ENCODE results near the gene PKP1.

The PKP1 gene

GRCh38 chr1:201348211-201348566, 64.9 kb downstream of the PKP1 start:
- DNase-seq (ENCODE audit: low read depth in 1 of 2, low spot score in 1 of 2): peak; percentile 85 to 86
- TF ChIP-seq JUND (IDR thresholded peaks at IDR 0.05; ENCODE audit: low read depth): no peak
- in situ Hi-C loops (cut with HindIII; ENCODE audit: low pct_unique_long_range_greater_than_20kb, low sequenced_read_pairs): no loop called here

GRCh38 chr1:201349092-201349491, 65.8 kb downstream of the PKP1 start:
- TF ChIP-seq JUND (IDR thresholded peaks at IDR 0.05; ENCODE audit: low read depth): no peak
- in situ Hi-C loops (cut with HindIII; ENCODE audit: low pct_unique_long_range_greater_than_20kb, low sequenced_read_pairs): no loop called here
- DNase-seq (ENCODE audit: low read depth in 1 of 2, low spot score in 1 of 2): no peak

GRCh38 chr1:201350361-201350725, 67.0 kb downstream of the PKP1 start:
- TF ChIP-seq JUND (IDR thresholded peaks at IDR 0.05; ENCODE audit: low read depth): no peak
- DNase-seq (ENCODE audit: low read depth in 1 of 2, low spot score in 1 of 2): no peak
- in situ Hi-C loops (cut with HindIII; ENCODE audit: low pct_unique_long_range_greater_than_20kb, low sequenced_read_pairs): no loop called here

GRCh38 chr1:201350884-201351283, 67.6 kb downstream of the PKP1 start:
- no peak for TF ChIP-seq JUND (IDR thresholded peaks at IDR 0.05; ENCODE audit: low read depth)
- in situ Hi-C loops (cut with HindIII; ENCODE audit: low pct_unique_long_range_greater_than_20kb, low sequenced_read_pairs): no loop called here
- DNase-seq (ENCODE audit: low read depth in 1 of 2, low spot score in 1 of 2): no peak

- in situ Hi-C loops (cut with HindIII; ENCODE audit: low pct_unique_long_range_greater_than_20kb, low sequenced_read_pairs): no loop called here
These were observed 68.3 kb downstream of the PKP1 start for GRCh38 chr1:201351617-201352016.

GRCh38 chr1:201353186-201353940, 70.1 kb downstream of the PKP1 start:
- peak; percentile 52 to 75 for DNase-seq (ENCODE audit: low read depth in 1 of 2, low spot score in 1 of 2)
- no peak for TF ChIP-seq JUND (IDR thresholded peaks at IDR 0.05; ENCODE audit: low read depth)
- in situ Hi-C loops (cut with HindIII; ENCODE audit: low pct_unique_long_range_greater_than_20kb, low sequenced_read_pairs): no loop called here

More at GRCh38 chr1:201351617-201352016, 68.3 kb downstream of the PKP1 start:
- DNase-seq (ENCODE audit: low read depth in 1 of 2, low spot score in 1 of 2): no peak
- TF ChIP-seq JUND (IDR thresholded peaks at IDR 0.05; ENCODE audit: low read depth): no peak

- TF ChIP-seq JUND (IDR thresholded peaks at IDR 0.05; ENCODE audit: low read depth): no peak
- no peak for DNase-seq (ENCODE audit: low read depth in 1 of 2, low spot score in 1 of 2)
- in situ Hi-C loops (cut with HindIII; ENCODE audit: low pct_unique_long_range_greater_than_20kb, low sequenced_read_pairs): no loop called here
These were observed 71.0 kb downstream of the PKP1 start for GRCh38 chr1:201354151-201354900.

GRCh38 chr1:201354901-201355295, 71.6 kb downstream of the PKP1 start:
- no peak for TF ChIP-seq JUND (IDR thresholded peaks at IDR 0.05; ENCODE audit: low read depth)
- DNase-seq (ENCODE audit: low read depth in 1 of 2, low spot score in 1 of 2): no peak
- in situ Hi-C loops (cut with HindIII; ENCODE audit: low pct_unique_long_range_greater_than_20kb, low sequenced_read_pairs): no loop called here

GRCh38 chr1:201355471-201355870, 72.2 kb downstream of the PKP1 start:
- in situ Hi-C loops (cut with HindIII; ENCODE audit: low pct_unique_long_range_greater_than_20kb, low sequenced_read_pairs): no loop called here
- TF ChIP-seq JUND (IDR thresholded peaks at IDR 0.05; ENCODE audit: low read depth): no peak
- no peak for DNase-seq (ENCODE audit: low read depth in 1 of 2, low spot score in 1 of 2)

- in situ Hi-C loops (cut with HindIII; ENCODE audit: low pct_unique_long_range_greater_than_20kb, low sequenced_read_pairs): no loop called here
- no peak for DNase-seq (ENCODE audit: low read depth in 1 of 2, low spot score in 1 of 2)
- no peak for TF ChIP-seq JUND (IDR thresholded peaks at IDR 0.05; ENCODE audit: low read depth)
These were observed 72.9 kb downstream of the PKP1 start for GRCh38 chr1:201356236-201356635.

- in situ Hi-C loops (cut with HindIII; ENCODE audit: low pct_unique_long_range_greater_than_20kb, low sequenced_read_pairs): no loop called here
- no peak for DNase-seq (ENCODE audit: low read depth in 1 of 2, low spot score in 1 of 2)
- no peak for TF ChIP-seq JUND (IDR thresholded peaks at IDR 0.05; ENCODE audit: low read depth)
These were observed 73.4 kb downstream of the PKP1 start for GRCh38 chr1:201356701-201357100.

GRCh38 chr1:201357211-201357610, 73.9 kb downstream of the PKP1 start:
- no peak for DNase-seq (ENCODE audit: low read depth in 1 of 2, low spot score in 1 of 2)
- TF ChIP-seq JUND (IDR thresholded peaks at IDR 0.05; ENCODE audit: low read depth): no peak
- in situ Hi-C loops (cut with HindIII; ENCODE audit: low pct_unique_long_range_greater_than_20kb, low sequenced_read_pairs): no loop called here

GRCh38 chr1:201357636-201358348, 74.5 kb downstream of the PKP1 start:
- DNase-seq (ENCODE audit: low read depth in 1 of 2, low spot score in 1 of 2): no peak
- in situ Hi-C loops (cut with HindIII; ENCODE audit: low pct_unique_long_range_greater_than_20kb, low sequenced_read_pairs): no loop called here
- no peak for TF ChIP-seq JUND (IDR thresholded peaks at IDR 0.05; ENCODE audit: low read depth)

All from T47D (cell line).